BJ (cell line): ENCODE data around the gene MRPS27. TPM values are rescaled to one million over a fixed set of nuclear protein-coding genes. Genes with fewer than 3 reads are reported as not detected.

Source experiments
- CTCF ChIA-PET: fragments of 350-600 bp; formaldehyde crosslinking; extraction: SDS; loops from one replicate; lab custom pipeline; 2021; ENCODE audit warnings: antibody characterized with exemption, inconsistent platforms; lab: Yijun Ruan, JAX
- POLR2A ChIA-PET: fragments of 300-600 bp; sonication (Branson Sonifier 250); formaldehyde crosslinking; extraction: SDS; loops from one replicate; lab custom pipeline; 2021; ENCODE audit warnings: antibody characterized with exemption; lab: Charles Lee
- DNase-seq: peaks from one replicate; pipeline ENCODE4 v3.0.0-alpha.2; 2011; ENCODE audit warnings: low read depth
- H3K27me3 ChIP-seq: 2 replicates; pipeline ENCODE4 v1.6.0; 2011; ENCODE audit warnings: low read length; ENCODE audit not compliant: control insufficient read depth, insufficient read depth
- H3K36me3 ChIP-seq: 2 replicates; pipeline ENCODE4 v1.5.1; 2011; ENCODE audit warnings: low read length; ENCODE audit not compliant: control insufficient read depth, insufficient read depth
- H3K4me3 ChIP-seq: 2 replicates; pipeline ENCODE4 v1.5.1; 2011; ENCODE audit warnings: low read depth, mild to moderate bottlenecking, control low read depth, low read length
- polyA plus RNA-seq: library from polyadenylated mRNA; depleted of rRNA; stranded (reverse); fragments of >200 nt; gene quantifications from 2 replicates; pipeline ENCODE4 v1.2.3, GENCODE V29; 2011
- TF ChIP-seq, protein P1 (sequence below): IDR thresholded peaks from 2 replicates; pipeline ENCODE4 v1.5.1; 2011; ENCODE audit warnings: low read depth, mild to moderate bottlenecking, control low read depth, inconsistent platforms, low read length, moderate library complexity; ENCODE audit not compliant: insufficient read depth

MRPS27 gene
- polyA plus RNA-seq, 1 experiment: 52.6 TPM

DNA sequence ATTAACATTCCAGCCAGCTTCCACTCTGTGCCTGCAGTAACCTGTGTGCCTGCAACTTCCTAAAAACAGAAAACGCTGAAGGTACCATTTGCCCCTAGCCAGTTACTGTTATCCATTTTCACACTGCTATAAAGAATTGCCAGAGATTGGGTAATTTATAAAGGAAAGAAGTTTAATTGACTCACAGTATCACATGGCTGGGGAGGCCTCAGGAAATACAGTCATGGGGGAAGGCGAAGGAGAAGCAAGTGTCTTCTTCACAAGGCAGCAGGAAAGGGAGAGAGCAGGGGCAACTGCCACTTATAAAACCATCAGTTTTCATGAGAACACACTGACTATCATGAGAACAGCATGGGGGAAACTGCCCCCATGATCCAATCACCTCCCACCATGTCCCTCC, 31.3 kb upstream of the MRPS27 start:
- Histone ChIP-seq H3K36me3 (no peaks in the 10 kb centered on the region), H3K4me3 (no peak overlapping the region), H3K27me3 (no peaks in the 10 kb centered on the region)
- no peak for DNase-seq
- ChIA-PET CTCF (no interaction called here), POLR2A (no interaction called here)
- TF ChIP-seq, protein P1, sequence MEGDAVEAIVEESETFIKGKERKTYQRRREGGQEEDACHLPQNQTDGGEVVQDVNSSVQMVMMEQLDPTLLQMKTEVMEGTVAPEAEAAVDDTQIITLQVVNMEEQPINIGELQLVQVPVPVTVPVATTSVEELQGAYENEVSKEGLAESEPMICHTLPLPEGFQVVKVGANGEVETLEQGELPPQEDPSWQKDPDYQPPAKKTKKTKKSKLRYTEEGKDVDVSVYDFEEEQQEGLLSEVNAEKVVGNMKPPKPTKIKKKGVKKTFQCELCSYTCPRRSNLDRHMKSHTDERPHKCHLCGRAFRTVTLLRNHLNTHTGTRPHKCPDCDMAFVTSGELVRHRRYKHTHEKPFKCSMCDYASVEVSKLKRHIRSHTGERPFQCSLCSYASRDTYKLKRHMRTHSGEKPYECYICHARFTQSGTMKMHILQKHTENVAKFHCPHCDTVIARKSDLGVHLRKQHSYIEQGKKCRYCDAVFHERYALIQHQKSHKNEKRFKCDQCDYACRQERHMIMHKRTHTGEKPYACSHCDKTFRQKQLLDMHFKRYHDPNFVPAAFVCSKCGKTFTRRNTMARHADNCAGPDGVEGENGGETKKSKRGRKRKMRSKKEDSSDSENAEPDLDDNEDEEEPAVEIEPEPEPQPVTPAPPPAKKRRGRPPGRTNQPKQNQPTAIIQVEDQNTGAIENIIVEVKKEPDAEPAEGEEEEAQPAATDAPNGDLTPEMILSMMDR: no peak

DNA sequence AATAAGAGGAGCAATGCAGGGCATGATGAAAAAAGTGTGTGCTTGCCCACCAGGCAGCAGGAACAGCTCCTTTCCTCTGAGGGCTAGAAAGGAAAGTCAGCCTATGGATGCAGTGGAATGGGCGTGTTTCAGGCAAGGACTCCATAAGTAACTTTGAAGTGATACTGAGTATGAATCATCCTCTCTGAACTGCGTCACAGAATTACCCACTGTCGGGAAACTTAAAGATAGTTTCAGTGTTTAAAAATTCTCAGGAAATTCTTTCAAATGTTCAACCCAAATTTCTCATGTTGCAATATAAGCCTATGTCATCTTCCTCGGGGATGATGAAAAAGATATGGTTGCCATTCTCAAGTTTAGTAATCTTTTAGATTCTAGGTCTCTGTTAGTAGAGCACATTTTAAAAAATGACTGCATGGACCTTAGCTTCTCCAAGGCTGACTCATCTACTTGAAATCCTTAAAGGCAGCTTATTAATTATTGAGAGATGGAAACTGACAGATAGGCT, 27.8 kb upstream of the MRPS27 start:
- POLR2A ChIA-PET: interaction anchor here (0.6 kb wide), 1 partner anchor 11 kb away, joined by 3 read pairs; no protein-coding TSS in a partner anchor
- Histone ChIP-seq H3K4me3 (no peak overlapping the region), H3K27me3 (no peaks in the 10 kb centered on the region), H3K36me3 (no peaks in the 10 kb centered on the region)
- TF ChIP-seq, protein P1: no peak
- CTCF ChIA-PET: interaction anchor here (0.7 to 0.8 kb wide), 2 partner anchors 14 to 204 kb away, joined by 3 read pairs; no protein-coding TSS in a partner anchor
- DNase-seq: peak; percentile 73

DNA sequence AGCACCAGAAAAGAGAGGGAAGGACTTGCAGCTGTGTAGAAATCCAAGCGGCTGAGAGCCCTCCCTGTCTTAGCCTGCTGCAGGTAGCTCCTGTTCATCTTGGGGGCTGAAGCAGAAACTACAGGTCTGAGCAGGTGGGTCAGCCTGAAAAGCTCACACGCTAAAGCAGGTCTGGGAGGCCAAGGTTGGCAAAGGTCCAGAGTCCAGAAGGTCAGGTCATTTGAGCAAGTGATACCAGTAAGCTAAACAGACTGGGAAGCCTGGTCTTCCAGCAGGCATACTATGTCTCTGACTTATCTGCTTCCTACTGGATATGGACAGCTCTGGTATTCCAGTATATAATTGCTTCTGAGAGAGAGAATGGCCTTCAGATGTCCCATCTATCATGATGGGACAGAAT, 26.4 kb upstream of the MRPS27 start:
- Histone ChIP-seq H3K4me3 (no peak overlapping the region), H3K36me3 (no peaks in the 10 kb centered on the region), H3K27me3 (no peaks in the 10 kb centered on the region)
- CTCF ChIA-PET: no interaction called here
- TF ChIP-seq, protein P1: no peak
- no peak for DNase-seq
- POLR2A ChIA-PET: interaction anchor here (0.5 kb wide), 1 partner anchor 495 kb away, joined by 3 read pairs; no protein-coding TSS in a partner anchor

DNA sequence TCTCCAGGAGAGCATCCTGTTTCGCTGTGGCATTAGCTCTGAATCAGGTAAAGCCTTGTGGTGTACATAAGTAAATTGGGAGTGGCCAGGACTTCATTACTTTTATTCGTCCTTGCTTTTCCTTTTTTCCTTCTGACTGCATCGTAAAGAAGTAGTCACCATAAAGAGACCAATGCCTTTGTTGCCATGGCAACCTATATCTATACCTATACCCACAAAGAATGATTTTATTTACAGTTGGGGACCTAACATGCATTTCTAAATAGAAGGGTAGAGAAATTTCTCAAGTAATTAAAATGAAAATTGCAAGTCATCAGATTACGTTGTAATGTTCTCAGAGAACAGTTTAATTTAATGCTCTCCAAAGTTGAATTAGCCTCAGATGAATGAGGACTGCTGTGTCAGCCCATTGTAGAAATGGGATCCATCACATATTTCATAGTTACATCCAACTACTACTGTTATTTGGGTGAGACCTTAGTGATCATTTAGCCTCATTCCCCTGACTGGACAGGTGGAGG, 18.7 kb upstream of the MRPS27 start:
- H3K36me3 ChIP-seq: no peaks in the 10 kb centered on the region; the same call in none of the 2 replicates
- no peaks in the 10 kb centered on the region for H3K27me3 ChIP-seq
- ChIA-PET POLR2A (no interaction called here), CTCF (interaction anchor here (0.7 kb wide), 1 partner anchor 31 kb away, joined by 3 read pairs; no protein-coding TSS in a partner anchor)
- TF ChIP-seq, protein P1: no peak
- H3K4me3 ChIP-seq: no peak overlapping the region
- DNase-seq: no peak

DNA sequence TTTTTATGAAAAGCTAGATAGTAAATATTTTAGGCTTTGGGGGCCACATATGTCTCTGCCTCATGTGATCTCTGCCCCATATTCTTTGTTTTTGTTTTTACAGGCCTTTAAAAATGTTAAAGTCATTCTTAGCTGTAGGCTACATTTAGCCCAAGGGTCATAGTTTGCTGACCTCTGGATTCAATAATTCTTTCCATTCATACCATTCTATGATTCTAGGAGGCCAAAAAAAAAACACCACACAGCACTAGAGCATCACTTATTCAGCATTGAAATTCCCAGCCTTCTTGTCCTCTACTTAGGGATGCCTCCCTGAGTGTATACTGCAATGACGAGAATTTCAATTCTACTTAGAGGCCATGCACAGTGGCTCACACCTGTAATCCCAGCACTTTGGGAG, 17.1 kb upstream of the MRPS27 start:
- Histone ChIP-seq H3K36me3 (no peaks in the 10 kb centered on the region; the same call in none of the 2 replicates), H3K4me3 (no peak overlapping the region), H3K27me3 (no peaks in the 10 kb centered on the region)
- no peak for DNase-seq
- ChIA-PET CTCF (no interaction called here), POLR2A (interaction anchor here (0.6 kb wide), 1 partner anchor 11 kb away, joined by 3 read pairs; no protein-coding TSS in a partner anchor)
- TF ChIP-seq, protein P1: no peak
